Lower leg skin (tissue), 3 donors: ENCODE data around the gene EREG.

ENCODE experiments used
- POLR2A ChIP-seq, 2 donors: fragments of 450-650 bp; IDR thresholded peaks; one replicate each; pipeline ENCODE4 v1.6.1; 2016 to 2017; ENCODE audit warnings: antibody characterized with exemption in 2 of 2, mild to moderate bottlenecking in 1 of 2, moderate library complexity in 1 of 2
- TF ChIP-seq, protein P1 (sequence below), 3 donors: fragments of 450-650 bp; IDR thresholded peaks; one replicate each; pipeline ENCODE4 v1.5.1; 2016; ENCODE audit warnings: antibody characterized with exemption in 3 of 3, mild to moderate bottlenecking in 3 of 3, moderate library complexity in 2 of 3

- TF ChIP-seq, protein P1, sequence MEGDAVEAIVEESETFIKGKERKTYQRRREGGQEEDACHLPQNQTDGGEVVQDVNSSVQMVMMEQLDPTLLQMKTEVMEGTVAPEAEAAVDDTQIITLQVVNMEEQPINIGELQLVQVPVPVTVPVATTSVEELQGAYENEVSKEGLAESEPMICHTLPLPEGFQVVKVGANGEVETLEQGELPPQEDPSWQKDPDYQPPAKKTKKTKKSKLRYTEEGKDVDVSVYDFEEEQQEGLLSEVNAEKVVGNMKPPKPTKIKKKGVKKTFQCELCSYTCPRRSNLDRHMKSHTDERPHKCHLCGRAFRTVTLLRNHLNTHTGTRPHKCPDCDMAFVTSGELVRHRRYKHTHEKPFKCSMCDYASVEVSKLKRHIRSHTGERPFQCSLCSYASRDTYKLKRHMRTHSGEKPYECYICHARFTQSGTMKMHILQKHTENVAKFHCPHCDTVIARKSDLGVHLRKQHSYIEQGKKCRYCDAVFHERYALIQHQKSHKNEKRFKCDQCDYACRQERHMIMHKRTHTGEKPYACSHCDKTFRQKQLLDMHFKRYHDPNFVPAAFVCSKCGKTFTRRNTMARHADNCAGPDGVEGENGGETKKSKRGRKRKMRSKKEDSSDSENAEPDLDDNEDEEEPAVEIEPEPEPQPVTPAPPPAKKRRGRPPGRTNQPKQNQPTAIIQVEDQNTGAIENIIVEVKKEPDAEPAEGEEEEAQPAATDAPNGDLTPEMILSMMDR (IDR thresholded peaks at IDR 0.05), result no peak
- TF ChIP-seq POLR2A (IDR thresholded peaks at IDR 0.05), result no peak
These were observed 12.0 kb downstream of the EREG start for GRCh38 chr4:74376888-74377483.
